SHP77 (cell line): ENCODE results near the gene XXYLT1.

Experiments
- DNase-seq, 2 experiments: peaks; one replicate each; lab custom pipeline; 2025; lab: John Stamatoyannopoulos, UW

Gene XXYLT1

DNA sequence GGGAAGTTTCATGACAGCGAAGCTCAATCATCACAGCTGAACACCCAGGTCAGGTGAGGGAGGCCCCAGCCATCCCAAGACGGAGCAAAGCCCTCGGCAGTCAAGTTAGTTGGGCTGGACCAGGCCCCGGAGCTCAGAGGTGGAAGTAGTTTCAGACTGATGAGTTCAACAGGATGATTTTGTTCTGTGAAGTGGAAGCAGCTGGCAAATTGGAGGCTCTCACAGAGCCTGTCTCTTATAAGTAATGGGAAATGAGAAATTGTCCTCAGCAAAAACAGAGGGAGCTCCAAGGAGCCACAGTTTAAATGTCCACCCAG lies 245.1 kb downstream of the XXYLT1 start:
- no peak for DNase-seq

GRCh38 chr3:195025056-195025883 lies 245.7 kb downstream of the XXYLT1 start:
- DNase-seq: no peak

DNA sequence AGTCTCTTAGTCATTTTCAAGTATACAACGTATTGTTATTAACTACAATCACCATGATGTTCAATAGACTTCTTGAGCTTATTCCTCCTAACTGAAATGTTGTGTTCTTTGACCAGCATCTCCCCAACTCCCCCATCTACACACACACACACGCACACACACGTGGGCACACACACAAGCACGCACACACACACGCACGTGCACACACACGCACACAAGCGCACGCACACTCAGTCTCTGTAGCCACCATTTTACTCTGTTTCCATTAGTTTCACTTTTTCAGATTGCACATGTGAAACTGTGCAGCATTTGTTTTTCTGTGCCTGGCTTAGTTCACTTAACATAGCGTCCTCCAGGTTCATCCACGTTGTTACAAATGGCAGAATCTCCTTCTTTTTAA lies 247.0 kb downstream of the XXYLT1 start:
- DNase-seq: no peak

DNA sequence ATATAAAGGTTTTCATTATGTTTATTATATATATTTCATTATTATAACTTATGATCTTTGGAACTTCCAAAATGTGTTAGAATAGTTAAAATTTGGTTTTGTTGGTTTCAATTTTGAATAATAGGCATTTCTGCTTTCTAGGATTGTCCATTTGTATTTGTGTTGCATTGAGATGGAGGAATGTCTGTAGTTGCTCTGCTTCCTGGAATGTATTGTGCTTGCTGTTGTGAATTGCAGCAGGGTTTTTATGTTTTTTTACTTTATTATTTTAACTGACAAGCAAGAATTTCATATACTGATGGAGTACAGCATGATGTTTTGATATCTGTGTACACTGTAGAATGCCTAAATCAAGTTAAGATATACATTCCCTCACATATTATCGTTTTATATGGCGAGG lies 247.4 kb downstream of the XXYLT1 start:
- no peak for DNase-seq

DNA sequence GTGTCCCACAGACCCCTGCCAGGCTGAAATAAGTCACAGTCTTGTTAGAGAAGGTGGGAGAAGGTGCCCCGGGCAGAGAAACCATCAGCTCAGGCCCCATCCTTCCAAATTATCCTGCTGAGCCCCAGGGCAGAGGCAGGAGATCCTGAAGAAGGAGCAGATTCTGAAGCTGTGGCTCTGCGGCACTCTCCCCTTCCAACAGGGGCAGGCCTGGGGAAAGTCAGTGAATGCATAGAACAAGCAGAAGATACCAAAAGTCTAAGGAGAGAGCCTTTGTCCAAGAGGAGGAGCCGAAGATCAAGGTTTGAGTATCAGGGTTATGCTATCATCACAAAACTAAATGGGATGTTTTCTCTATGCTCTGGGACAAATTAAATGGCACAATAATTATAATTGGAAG lies 249.3 kb downstream of the XXYLT1 start:
- no peak for DNase-seq

GRCh38 chr3:195020921-195021320 lies 250.0 kb downstream of the XXYLT1 start:
- DNase-seq: no peak

DNA sequence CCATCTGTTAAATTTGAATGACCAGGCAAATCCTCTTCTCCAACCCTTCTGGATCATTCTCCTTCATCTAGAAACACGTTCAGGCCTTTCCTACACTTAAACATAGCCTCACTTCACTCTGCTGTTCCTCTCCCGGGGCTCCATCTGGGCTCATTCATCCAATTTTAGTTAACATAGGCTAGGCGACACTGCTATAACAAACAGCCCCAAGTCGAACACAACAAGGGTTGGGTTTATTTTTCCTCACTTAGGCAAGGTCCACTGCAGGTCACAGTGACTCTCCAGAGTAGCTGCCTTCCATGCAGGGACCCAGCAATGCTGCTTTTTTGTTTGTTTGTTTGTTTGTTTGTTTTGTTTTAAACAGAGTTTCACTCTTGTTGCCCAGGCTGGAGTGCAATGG lies 250.8 kb downstream of the XXYLT1 start:
- DNase-seq: no peak

GRCh38 chr3:195019335-195019734 lies 251.6 kb downstream of the XXYLT1 start:
- DNase-seq: no peak
